Urinary bladder (tissue), 4 donors: ENCODE measurements around the gene CTR9. TPM values are rescaled to one million over a fixed set of nuclear protein-coding genes. Genes with fewer than 3 reads are reported as not detected.

Source experiments
- DNase-seq: peaks from one replicate; pipeline ENCODE4 v3.0.0-alpha.2; 2015; ENCODE audit errors: extremely low spot score
- H3K27ac ChIP-seq: one replicate; pipeline ENCODE4 v1.5.1; 2013; ENCODE audit warnings: low read depth, mild to moderate bottlenecking, moderate library complexity
- H3K36me3 ChIP-seq: one replicate; pipeline ENCODE4 v1.6.1; 2013; ENCODE audit warnings: mild to moderate bottlenecking, moderate library complexity; ENCODE audit not compliant: insufficient read depth
- H3K4me1 ChIP-seq: one replicate; pipeline ENCODE4 v1.6.1; 2013; ENCODE audit warnings: mild to moderate bottlenecking, moderate library complexity; ENCODE audit not compliant: insufficient read depth
- H3K4me3 ChIP-seq: one replicate; pipeline ENCODE4 v1.5.1; 2013; ENCODE audit warnings: low read depth, low read length
- WGBS: extraction: QIAGEN DNeasy Blood & Tissue Kit; methylation state at CpG from one replicate; pipeline ENCODE4 v1.1.7; 2013; 5-methylcytosine and 5-hydroxymethylcytosine counted together
- polyA plus RNA-seq: library from polyadenylated mRNA; stranded (reverse); fragments of 200-250 nt; gene quantifications from one replicate; pipeline ENCODE4 v1.2.3, GENCODE V29; 2013
- total RNA-seq: library from RNA; depleted of rRNA; stranded (reverse); fragments of >200 nt; gene quantifications from one replicate; pipeline ENCODE4 v1.2.3, GENCODE V29; 2014
- donor health status: healthy with polysubstance abuse.
- donor health status: healthy.

The CTR9 gene
- total and polyA plus RNA-seq, 2 donors = 18.9 to 38.3 TPM

DNA sequence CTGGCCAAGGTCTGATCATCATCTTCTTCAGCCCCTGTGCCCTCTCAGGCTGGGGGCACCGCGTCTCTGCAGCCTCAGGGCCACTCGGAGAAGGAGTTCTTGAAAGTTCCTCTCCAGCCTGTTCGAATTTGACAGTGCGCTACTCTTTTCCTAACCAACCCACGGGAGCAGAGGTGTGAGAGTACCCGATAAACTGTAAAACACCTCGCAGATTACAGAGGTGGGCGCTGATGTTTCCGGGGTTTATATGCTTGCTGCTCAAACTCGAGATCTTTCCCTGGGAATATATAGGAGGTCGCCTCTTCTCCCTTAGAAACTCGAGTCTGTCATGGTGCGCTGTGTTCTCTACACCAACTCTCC lies 515 bp downstream of the CTR9 start:
- DNase-seq = no peak
- WGBS = under 1% methylated on average over 14 of the region's 14 CpGs
- Histone ChIP-seq H3K4me3 (peak overlapping the region; percentile 82), H3K4me1 (peaks cover 2% of the 10 kb centered on the region), H3K36me3 (no peaks in the 10 kb centered on the region), H3K27ac (peak overlapping the region; percentile 95)

DNA sequence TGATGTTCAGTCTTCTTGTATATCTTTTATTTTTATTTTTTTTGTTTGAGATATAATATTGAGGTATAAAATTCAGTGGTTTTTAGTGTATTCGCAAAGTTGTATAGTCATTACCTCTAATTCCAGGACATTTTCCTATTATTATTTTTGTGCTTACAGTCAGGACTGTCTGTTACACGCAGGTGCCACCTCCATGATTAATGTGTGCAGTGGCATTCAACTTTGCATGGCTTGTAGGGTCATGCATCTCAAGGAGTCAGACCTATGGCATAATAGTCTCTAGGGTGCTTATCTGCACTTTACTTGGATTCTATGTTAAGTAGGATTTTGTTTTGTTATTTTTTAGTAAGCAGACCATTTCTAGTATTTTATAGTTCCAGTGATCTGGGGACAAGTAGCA lies 1.0 kb downstream of the CTR9 start:
- no peak overlapping the region for H3K27ac ChIP-seq
- no peak for DNase-seq
- H3K4me3 ChIP-seq = peak overlapping the region; percentile 82
- peaks cover 2% of the 10 kb centered on the region for H3K4me1 ChIP-seq
- H3K36me3 ChIP-seq = peaks cover under 1% of the 10 kb centered on the region
- WGBS = 42% methylated on average over 2 of the region's 2 CpGs

DNA sequence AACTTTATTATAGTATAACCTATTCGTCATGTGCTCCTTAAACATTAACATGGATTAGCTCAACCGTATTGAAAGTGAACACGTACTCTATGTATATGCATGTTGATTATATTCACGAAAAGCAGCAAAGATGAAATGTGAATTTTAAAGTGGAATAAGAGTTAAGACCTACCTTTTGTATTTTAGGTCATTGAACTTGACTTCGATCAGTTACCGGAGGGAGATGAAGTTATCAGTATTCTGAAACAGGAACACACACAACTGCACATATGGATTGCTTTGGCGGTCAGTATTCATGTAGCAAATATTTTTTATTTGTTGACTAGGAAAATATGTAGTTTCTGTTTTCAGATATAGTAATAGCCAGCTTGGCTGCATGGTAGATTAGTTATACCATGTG lies 1.4 kb downstream of the CTR9 start:
- H3K4me1 ChIP-seq = peaks cover 2% of the 10 kb centered on the region
- H3K27ac ChIP-seq = no peak overlapping the region
- WGBS = 80% methylated on average over 7 of the region's 7 CpGs
- peaks cover 2% of the 10 kb centered on the region for H3K36me3 ChIP-seq
- no peak overlapping the region for H3K4me3 ChIP-seq
- no peak for DNase-seq

DNA sequence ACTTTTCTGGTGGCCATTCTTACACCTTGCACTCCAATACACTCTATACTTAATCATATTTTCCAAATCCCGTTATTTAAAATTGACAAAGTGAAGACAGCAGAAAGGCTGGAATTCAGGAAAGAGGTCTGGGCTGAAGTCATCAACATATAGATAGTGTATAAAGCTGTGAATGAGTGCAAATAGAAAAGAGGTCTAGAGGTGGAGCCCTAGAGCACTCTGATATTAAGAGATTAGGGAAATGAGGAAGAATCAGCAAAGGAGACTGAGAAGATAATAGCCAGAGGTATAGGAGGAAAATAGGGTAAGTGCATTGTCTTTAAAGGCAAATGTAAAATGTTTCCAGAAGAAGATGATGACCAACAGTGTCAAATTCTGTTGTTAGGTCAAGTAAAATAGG lies 7.9 kb downstream of the CTR9 start:
- no peak overlapping the region for H3K4me3 ChIP-seq
- 95% methylated on average over 1 of the region's 1 CpG for WGBS
- H3K27ac ChIP-seq = no peak overlapping the region
- no peaks in the 10 kb centered on the region for H3K4me1 ChIP-seq
- DNase-seq = no peak
- peaks cover 10% of the 10 kb centered on the region for H3K36me3 ChIP-seq

DNA sequence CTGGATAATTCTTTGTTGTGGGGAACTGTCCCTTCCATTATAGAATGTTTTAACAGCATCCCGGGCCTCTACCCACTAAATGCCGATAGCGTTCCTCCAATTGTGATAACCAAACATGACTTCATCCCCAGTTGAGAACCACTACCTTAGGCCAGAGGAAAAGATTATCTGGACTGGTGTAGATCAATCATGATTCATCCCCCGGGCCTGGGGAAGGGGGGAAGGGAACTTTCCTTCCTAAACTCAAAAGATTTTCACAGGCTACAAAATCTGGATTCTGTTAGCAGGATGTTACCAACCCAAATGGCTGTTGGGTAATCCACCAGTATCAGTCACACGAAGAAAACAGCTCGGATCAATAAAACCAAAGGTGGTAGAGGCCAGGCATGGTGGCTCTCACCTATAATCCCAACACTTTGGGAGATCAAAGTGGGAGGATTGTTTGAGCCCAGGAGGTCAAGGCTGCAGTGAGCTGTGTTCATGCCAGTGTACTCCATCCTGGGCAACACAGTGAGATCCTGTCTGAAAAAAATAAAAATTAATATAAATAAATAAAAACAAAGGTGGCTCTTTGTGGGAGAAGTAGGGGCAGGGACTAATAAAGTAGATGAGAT lies 10.1 kb downstream of the CTR9 start:
- no peak overlapping the region for H3K4me3 ChIP-seq
- no peak for DNase-seq
- WGBS = 78% methylated on average over 6 of the region's 6 CpGs
- H3K27ac ChIP-seq = no peak overlapping the region
- no peaks in the 10 kb centered on the region for H3K4me1 ChIP-seq
- H3K36me3 ChIP-seq = peaks cover 12% of the 10 kb centered on the region

DNA sequence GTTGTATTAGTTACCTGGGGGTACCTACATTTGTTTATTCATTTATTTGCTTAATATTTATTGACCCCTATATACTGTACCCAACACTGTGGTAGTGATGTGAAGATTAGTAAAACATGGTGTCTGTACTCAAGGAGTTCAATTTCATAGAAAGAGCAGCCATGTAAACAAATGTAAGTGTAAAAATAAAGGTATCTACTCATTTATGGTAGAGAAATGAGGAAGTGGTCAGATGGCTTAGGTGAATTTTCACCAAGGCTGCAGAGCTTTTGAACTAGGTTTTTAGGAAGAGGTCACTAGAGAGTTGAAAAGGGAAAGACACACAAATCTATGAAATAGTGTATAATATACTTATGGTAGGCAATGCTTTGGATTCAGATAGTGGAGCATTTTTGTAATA lies 11.1 kb downstream of the CTR9 start:
- no peak for DNase-seq
- Histone ChIP-seq H3K36me3 (peaks cover 11% of the 10 kb centered on the region), H3K27ac (no peak overlapping the region), H3K4me3 (no peak overlapping the region), H3K4me1 (no peaks in the 10 kb centered on the region)

DNA sequence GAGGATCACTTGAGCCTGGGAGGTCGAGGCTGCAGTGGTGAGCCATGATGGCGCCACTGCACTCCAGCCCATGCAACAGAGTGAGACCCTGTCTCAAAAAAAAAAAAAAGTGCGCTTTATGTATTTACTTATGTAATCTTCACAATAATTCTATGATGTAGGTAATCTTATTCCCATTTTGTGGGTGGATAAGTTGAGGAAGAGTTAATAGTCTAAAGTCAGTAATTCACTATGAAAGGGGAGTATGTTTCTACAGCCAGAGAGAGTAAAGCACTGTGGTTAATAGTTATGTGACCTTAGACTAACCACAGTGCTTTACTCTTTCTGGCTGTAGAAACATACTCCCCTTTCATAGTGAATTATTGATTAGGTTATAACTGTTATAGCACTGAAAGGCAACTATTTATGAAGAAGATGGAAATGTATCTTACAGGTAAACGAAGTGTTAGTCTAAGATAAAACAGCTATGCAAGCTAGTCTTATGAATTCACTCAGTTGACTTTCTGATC lies 11.9 kb downstream of the CTR9 start:
- Histone ChIP-seq H3K4me1 (no peaks in the 10 kb centered on the region), H3K27ac (no peak overlapping the region), H3K4me3 (no peak overlapping the region), H3K36me3 (peaks cover 12% of the 10 kb centered on the region)
- DNase-seq = no peak
- WGBS = 95% methylated on average over 4 of the region's 4 CpGs

DNA sequence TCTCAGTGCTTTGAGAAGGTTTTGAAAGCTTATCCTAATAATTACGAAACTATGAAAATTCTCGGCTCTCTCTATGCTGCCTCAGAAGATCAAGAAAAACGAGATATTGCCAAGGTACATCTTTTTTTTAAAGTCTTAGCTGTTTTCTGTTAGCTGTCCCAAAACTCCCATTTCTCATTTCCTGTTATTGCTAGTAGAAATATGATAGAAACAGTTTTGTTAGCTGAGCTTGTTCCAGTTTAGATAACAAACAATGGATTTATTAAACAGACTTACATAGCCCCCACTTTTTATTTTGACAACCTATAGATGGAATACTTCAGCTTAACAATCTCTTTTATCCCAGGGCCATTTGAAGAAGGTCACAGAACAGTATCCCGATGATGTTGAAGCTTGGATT lies 12.7 kb downstream of the CTR9 start:
- H3K4me1 ChIP-seq = no peaks in the 10 kb centered on the region
- 90% methylated on average over 4 of the region's 4 CpGs for WGBS
- no peak overlapping the region for H3K27ac ChIP-seq
- no peak overlapping the region for H3K4me3 ChIP-seq
- peaks cover 12% of the 10 kb centered on the region for H3K36me3 ChIP-seq
- no peak for DNase-seq

DNA sequence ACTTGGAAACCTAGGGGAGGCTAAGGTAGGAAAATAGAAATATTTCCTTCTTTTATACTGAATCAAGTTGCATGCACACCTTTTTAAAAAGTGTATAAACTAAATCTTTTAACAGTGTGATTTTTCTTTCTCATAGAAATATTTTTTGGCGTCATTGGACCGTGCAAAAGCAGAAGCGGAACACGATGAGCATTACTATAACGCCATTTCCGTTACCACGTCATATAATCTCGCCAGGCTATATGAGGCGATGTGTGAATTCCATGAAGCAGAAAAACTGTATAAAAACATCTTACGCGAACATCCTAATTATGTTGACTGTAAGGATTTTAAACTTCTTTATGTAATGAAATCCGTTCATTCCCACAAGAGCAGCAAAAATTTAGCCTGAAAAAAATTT lies 13.4 kb downstream of the CTR9 start:
- WGBS = 95% methylated on average over 12 of the region's 12 CpGs
- Histone ChIP-seq H3K4me3 (no peak overlapping the region), H3K4me1 (no peaks in the 10 kb centered on the region), H3K27ac (no peak overlapping the region), H3K36me3 (peaks cover 12% of the 10 kb centered on the region)
- DNase-seq = no peak

DNA sequence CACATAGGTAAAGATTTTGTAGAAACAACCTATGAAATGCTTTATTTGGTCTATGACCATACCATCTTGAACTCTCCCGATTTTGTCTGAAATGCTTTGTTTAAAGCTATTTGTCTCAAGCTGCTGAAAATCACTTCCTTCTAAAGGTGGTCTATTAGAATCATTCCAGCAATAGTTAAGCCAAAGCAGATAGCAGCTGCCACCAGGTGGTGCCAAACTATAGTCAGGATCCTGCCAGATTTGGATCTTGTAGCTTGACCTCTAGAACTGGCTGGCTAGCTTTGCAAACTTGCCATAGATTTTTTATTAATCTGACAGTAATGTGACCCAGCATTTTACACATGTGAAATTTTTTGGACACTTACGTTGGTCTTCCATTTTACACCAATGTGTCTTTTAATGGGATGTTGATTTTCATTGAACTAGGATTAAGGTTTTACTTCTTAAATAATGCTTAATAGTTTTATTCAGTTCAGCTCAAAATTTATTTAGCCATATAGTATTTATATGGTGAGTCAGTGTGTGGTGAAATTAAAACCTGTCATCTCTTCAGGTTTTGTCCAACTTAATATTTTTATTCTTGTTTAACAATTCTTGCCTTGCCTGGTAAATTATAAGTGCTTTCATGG lies 19.7 kb downstream of the CTR9 start:
- Histone ChIP-seq H3K4me1 (no peaks in the 10 kb centered on the region), H3K27ac (no peak overlapping the region), H3K4me3 (no peak overlapping the region), H3K36me3 (peaks cover 14% of the 10 kb centered on the region)
- DNase-seq = no peak
- 36% methylated on average over 2 of the region's 2 CpGs for WGBS

DNA sequence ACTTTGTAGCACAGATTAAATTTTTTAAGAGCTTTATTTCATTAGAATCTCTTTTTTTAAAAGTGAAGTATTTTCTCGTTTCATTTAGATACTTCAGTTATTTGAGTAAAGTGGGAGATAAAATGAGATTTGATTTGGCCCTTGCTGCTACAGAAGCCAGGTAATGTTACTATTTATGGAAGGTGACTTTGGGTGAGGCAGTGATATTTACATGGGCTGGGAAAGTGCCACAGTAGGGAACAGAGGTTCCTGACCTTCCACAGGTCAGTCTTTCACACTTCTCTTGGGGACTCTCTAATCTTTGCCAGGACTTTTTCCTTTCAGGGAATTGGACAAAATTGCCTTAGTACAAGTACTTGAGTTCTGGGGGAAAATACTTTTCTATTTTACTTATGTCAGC lies 20.4 kb downstream of the CTR9 start:
- peaks cover 14% of the 10 kb centered on the region for H3K36me3 ChIP-seq
- no peak overlapping the region for H3K4me3 ChIP-seq
- WGBS = 90% methylated on average over 1 of the region's 1 CpG
- DNase-seq = no peak
- H3K27ac ChIP-seq = no peak overlapping the region
- no peaks in the 10 kb centered on the region for H3K4me1 ChIP-seq

DNA sequence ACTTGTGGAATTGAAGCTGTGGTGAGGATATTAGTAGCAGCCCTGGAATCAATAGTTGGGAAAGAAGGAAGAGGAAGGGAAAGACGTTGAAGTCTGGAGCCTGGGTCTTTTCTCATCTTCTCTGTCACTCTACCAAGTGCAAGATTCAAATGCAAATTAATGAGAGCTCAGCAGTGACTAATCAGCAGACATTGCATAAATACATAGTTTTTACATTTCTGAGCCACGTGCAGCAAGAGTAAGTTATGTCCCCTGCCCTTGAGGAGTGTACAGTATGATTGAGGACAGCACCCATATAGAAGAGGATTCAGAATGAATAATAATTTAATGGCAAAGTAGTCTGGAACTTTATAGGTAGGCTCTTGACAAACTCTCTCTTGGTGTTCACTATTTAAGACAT lies 23.8 kb downstream of the CTR9 start:
- peaks cover 12% of the 10 kb centered on the region for H3K36me3 ChIP-seq
- WGBS = 87% methylated on average over 2 of the region's 2 CpGs

DNA sequence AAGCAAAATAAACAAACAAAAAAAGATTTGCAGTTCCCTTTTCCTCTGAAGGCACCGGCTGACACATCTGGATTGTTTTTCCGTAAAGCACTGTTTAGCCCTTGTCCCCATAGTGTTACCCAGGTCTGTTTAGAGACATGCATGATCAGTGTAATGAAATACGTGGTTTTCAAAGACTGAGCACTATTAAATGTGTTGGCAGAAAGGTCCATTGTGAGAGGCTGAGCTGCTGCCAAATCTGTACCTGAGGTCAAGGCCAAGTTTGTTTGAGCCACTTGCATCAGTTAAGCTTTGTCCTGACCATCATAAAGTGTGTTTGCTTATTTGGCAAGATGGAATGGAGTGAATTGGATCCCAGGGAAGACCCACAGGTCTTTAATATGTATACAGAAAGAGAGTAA lies 26.3 kb downstream of the CTR9 start:
- WGBS = 79% methylated on average over 3 of the region's 3 CpGs
- Histone ChIP-seq H3K4me1 (no peaks in the 10 kb centered on the region), H3K36me3 (peaks cover 11% of the 10 kb centered on the region), H3K27ac (no peak overlapping the region), H3K4me3 (no peak overlapping the region)
- DNase-seq = no peak

More for the DNA sequence above, 23.8 kb downstream of the CTR9 start:
- Histone ChIP-seq H3K27ac (no peak overlapping the region), H3K4me1 (no peaks in the 10 kb centered on the region), H3K4me3 (no peak overlapping the region)
- DNase-seq = no peak

DNA sequence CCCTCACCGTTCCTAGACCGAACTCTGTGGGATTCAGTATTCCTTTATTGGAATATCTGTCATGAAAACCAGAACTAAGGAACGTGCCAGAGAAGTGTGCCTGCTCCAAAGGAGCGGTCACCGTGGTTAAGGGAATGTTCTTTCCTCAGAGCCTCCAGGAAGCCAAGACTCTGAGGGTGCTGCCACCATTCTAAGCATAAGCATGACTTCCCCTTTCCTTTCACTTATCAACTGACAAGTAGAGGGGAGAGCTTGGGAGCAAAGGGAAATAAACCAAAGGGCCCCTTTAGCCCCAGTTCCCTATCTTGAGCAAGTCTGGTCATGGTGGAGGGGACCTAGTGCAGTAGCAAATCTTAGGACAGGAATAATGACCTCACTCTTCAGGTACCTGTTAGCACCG lies 26.8 kb downstream of the CTR9 start:
- no peak overlapping the region for H3K27ac ChIP-seq
- WGBS = 80% methylated on average over 6 of the region's 6 CpGs
- H3K36me3 ChIP-seq = peaks cover 11% of the 10 kb centered on the region
- no peak for DNase-seq
- no peak overlapping the region for H3K4me3 ChIP-seq
- H3K4me1 ChIP-seq = no peaks in the 10 kb centered on the region
